Mammary epithelial cell (primary cell): Measurements from ENCODE around the gene PNKD.

Source experiments
- CTCF ChIP-seq, 2 donors: IDR thresholded peaks in 1 of 2; conservative IDR thresholded peaks in 1 of 2; 2 replicates each; pipeline ENCODE4 v1.5.1; 2011 to 2012; ENCODE audit warnings: inconsistent platforms in 2 of 2, low read length in 2 of 2, mild to moderate bottlenecking in 2 of 2, control low read depth in 1 of 2, low read depth in 1 of 2; ENCODE audit not compliant: insufficient read depth in 1 of 2; ENCODE audit errors: extremely low read depth in 1 of 2
- EZH2 ChIP-seq: IDR thresholded peaks from 2 replicates; pipeline ENCODE4 v1.6.1; 2012; ENCODE audit warnings: low read length, inconsistent platforms, borderline replicate concordance

- TF ChIP-seq CTCF (conservative IDR thresholded peaks at IDR 0.05 in 1 of 2, IDR thresholded peaks at IDR 0.05 in 1 of 2; ENCODE audit: extremely low read depth in 1 of 2, insufficient read depth in 1 of 2, low read depth in 1 of 2, low read length in 2 of 2) (no peak), EZH2 (no peak)
Measured at GRCh38 chr2:218389333-218390150, 119.2 kb downstream of the PNKD start.
